Activated CD8-positive, alpha-beta memory T cell treated with anti-CD3 and anti-CD28 coated beads for 36 hours (primary cell): Measurements from ENCODE around the gene PRDX1. TPM values are rescaled to one million over a fixed set of nuclear protein-coding genes. Genes with fewer than 3 reads are reported as not detected.
"Not testable (repeated sequence)": the region's sequence is repeated elsewhere in the genome, so short reads cannot be mapped to it uniquely, and the experiment has no call there.

Source experiments
- CTCF ChIA-PET: fragments of 350-600 bp; sonication (Branson Sonifier 250); formaldehyde crosslinking; loops from one replicate; lab custom pipeline; 2021; ENCODE audit warnings: antibody characterized with exemption; lab: Charles Lee
- POLR2A ChIA-PET: fragments of 350-600 bp; sonication (Branson Sonifier 250); formaldehyde crosslinking; loops from one replicate; lab custom pipeline; 2021; ENCODE audit warnings: antibody characterized with exemption; lab: Charles Lee
- total RNA-seq, 2 experiments: library from RNA; stranded (reverse); gene quantifications; one replicate each; pipeline ENCODE4 v1.2.3, GENCODE V29; 2021

PRDX1 gene
- total RNA-seq, 2 experiments from 2014 or later, result 778 to 788 TPM

GRCh38 chr1:45544530-45544929 is 22.8 kb upstream of the PRDX1 start:
- POLR2A ChIA-PET, result interaction anchor here (1.1 to 3.3 kb wide), 3 partner anchors 9 to 44 kb away, joined by 3 to 20 read pairs (median 4); partner anchors contain the start of genes CCDC163, MMACHC and PRDX1
- CTCF ChIA-PET, result interaction anchor here (0.6 to 2.5 kb wide), 4 partner anchors 23 to 493 kb away, joined by 3 to 14 read pairs (median 4); partner anchors contain the start of genes CCDC163, MMACHC and PRDX1

- CTCF ChIA-PET, result interaction anchor here (0.6 to 2.5 kb wide), 5 partner anchors 22 to 494 kb away, joined by 3 to 14 read pairs (median 3); partner anchors contain the start of genes CCDC163, MMACHC and PRDX1
- POLR2A ChIA-PET, result interaction anchor here (1.1 to 3.3 kb wide), 3 partner anchors 10 to 44 kb away, joined by 3 to 20 read pairs (median 4); partner anchors contain the start of genes CCDC163, MMACHC and PRDX1
These were observed 22.1 kb upstream of the PRDX1 start for GRCh38 chr1:45543581-45544417.

GRCh38 chr1:45542591-45542990 is 20.9 kb upstream of the PRDX1 start:
- ChIA-PET POLR2A (interaction anchor here (0.7 to 3.3 kb wide), 3 partner anchors 21 to 144 kb away, joined by 3 to 20 read pairs (median 10); partner anchors contain the start of genes GPBP1L1 and PRDX1), CTCF (interaction anchor here (2.5 kb wide), 1 partner anchor 21 kb away, joined by 14 read pairs; the partner anchor contains the start of gene PRDX1)

DNA sequence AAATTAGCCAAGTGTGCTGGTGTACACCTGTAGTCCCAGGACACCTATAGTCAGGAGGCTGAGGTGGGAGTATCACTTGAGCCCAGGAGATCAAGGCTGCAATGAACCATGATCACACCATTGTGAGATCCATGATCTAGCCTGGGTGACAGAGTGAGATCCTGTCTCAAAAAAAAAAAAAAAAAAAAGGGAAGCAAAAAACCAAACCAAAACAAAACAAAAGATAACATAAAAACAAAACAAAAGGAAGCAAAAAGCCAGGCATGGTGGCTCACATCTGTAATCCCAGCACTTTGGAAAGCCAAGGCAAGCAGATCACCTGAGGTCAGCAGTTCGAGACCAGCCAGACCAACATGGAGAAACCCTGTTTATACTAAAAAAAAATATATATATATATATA is 19.5 kb upstream of the PRDX1 start:
- CTCF ChIA-PET, result interaction anchor here (1.1 kb wide), 1 partner anchor 8 kb away, joined by 7 read pairs; no protein-coding TSS in a partner anchor
- POLR2A ChIA-PET, result no interaction called here

- POLR2A ChIA-PET, result interaction anchor here (0.9 kb wide), 1 partner anchor 15 kb away, joined by 3 read pairs; the partner anchor contains the start of gene PRDX1
These were observed 15.2 kb upstream of the PRDX1 start for GRCh38 chr1:45536886-45537285.

GRCh38 chr1:45535988-45536766 is 14.5 kb upstream of the PRDX1 start:
- ChIA-PET POLR2A (interaction anchor here (0.9 kb wide), 1 partner anchor 15 kb away, joined by 3 read pairs; the partner anchor contains the start of gene PRDX1), CTCF (interaction anchor here (0.5 kb wide), 1 partner anchor 9 kb away, joined by 3 read pairs; no protein-coding TSS in a partner anchor)

More at GRCh38 chr1:45536886-45537285, 15.2 kb upstream of the PRDX1 start:
- CTCF ChIA-PET, result no interaction called here

- POLR2A ChIA-PET, result interaction anchor here (0.6 kb wide), 1 partner anchor 18 kb away, joined by 9 read pairs; no protein-coding TSS in a partner anchor
- CTCF ChIA-PET, result interaction anchor here (0.6 kb wide), 1 partner anchor 18 kb away, joined by 3 read pairs; no protein-coding TSS in a partner anchor
These were observed 10.2 kb upstream of the PRDX1 start for GRCh38 chr1:45531873-45532272.

GRCh38 chr1:45530632-45531135 is 9.0 kb upstream of the PRDX1 start:
- CTCF ChIA-PET, result interaction anchor here (0.5 to 1.0 kb wide), 3 partner anchors 16 to 125 kb away, joined by 3 to 4 read pairs (median 3); no protein-coding TSS in a partner anchor
- POLR2A ChIA-PET, result interaction anchor here (0.6 to 1.1 kb wide), 3 partner anchors 9 to 152 kb away, joined by 3 to 7 read pairs (median 5); partner anchors contain the start of gene PRDX1

DNA sequence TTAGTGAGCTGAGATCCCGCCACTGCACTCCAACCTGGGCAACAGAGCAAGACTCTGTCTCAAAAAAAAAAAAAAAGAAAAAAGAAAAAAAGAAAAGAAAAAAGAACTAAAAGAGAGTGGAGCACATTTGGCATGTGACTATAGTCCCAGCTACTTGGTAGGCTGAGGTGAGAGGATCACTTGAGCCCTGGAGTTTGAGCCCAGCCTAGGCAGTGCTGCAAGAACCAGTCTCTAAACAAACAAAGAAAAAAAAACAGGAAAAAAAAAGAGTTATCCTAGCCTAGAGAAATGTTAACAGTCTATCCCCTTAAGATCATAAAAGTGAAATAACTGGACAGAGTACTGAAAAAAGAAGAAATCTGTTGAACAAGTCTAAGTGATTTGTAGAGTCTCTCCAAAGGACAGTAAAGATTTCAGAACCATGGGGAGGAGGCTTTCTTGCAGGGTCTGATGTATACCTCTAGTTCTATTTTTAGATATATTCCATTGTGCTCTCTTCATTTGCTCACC is 4.5 kb upstream of the PRDX1 start:
- CTCF ChIA-PET, result interaction anchor here (0.6 kb wide), 1 partner anchor 88 kb away, joined by 4 read pairs; no protein-coding TSS in a partner anchor
- POLR2A ChIA-PET, result no interaction called here

DNA sequence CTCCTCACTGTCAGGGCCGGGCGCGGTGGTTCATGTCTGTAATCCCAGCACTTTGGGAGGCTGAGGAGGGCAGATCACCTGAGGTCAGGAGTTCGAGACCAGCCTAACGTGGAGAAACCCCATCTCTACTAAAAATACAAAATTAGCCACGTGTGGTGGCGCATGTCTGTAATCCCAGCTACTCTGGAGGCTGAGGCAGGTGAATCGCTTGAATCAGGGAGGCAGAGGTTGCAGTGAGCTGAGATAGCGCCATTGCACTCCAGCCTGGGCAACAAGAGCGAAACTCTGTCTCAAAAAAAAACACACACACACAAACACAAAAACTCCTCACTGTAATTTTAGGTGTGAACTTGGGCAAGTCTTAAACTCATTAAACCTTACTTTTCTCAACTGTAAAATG is 2.3 kb upstream of the PRDX1 start:
- CTCF ChIA-PET, POLR2A ChIA-PET: not testable (repeated sequence)

GRCh38 chr1:45523516-45523915 is 1.8 kb upstream of the PRDX1 start:
- CTCF ChIA-PET, result interaction anchor here (3.1 kb wide), 1 partner anchor 20 kb away, joined by 14 read pairs; no protein-coding TSS in a partner anchor
- POLR2A ChIA-PET, result not testable (repeated sequence)

- ChIA-PET CTCF (interaction anchor here (1.0 to 3.1 kb wide), 7 partner anchors 9 to 56 kb away, joined by 3 to 14 read pairs (median 6); partner anchors contain the start of genes CCDC163, MMACHC and TESK2), POLR2A (interaction anchor here (0.6 to 2.7 kb wide), 17 partner anchors 8 to 540 kb away, joined by 3 to 33 read pairs (median 6); partner anchors contain the start of genes AKR1A1, CCDC163, GPBP1L1 and HPDL)
These were observed 830 bp upstream of the PRDX1 start for GRCh38 chr1:45522324-45523104.

GRCh38 chr1:45519774-45520173 is 1.9 kb downstream of the PRDX1 start:
- POLR2A ChIA-PET, result interaction anchor here (1.0 to 2.7 kb wide), 2 partner anchors 31 to 167 kb away, joined by 5 to 33 read pairs; partner anchors contain the start of gene AKR1A1
- CTCF ChIA-PET, result not testable (repeated sequence)

- POLR2A ChIA-PET, result interaction anchor here (0.8 to 0.9 kb wide), 2 partner anchors 64 to 91 kb away, joined by 3 to 6 read pairs; no protein-coding TSS in a partner anchor
- CTCF ChIA-PET, result no interaction called here
These were observed 2.8 kb downstream of the PRDX1 start for GRCh38 chr1:45518910-45519309.

DNA sequence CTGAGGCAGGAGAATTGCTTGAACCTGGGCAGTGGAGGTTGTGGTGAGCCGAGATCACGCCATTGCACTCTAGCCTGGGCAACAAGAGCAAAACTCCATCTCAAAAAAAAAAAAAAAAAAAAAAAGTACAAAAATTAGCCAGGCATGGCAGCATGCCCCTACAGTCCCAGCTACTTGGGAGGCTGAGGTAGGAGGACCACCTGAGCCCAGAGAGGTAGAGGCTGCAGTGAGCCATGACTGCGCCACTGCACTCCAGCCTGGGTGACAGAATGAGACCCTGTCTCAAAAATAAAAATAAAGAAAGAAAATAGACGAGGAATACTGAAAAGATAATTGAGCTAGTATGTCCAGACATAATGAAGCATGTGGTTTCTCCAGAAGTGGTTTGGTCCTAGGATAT is 3.3 kb downstream of the PRDX1 start:
- POLR2A ChIA-PET, result interaction anchor here (0.8 to 0.9 kb wide), 2 partner anchors 64 to 91 kb away, joined by 3 to 6 read pairs; no protein-coding TSS in a partner anchor
- CTCF ChIA-PET, result not testable (repeated sequence)

DNA sequence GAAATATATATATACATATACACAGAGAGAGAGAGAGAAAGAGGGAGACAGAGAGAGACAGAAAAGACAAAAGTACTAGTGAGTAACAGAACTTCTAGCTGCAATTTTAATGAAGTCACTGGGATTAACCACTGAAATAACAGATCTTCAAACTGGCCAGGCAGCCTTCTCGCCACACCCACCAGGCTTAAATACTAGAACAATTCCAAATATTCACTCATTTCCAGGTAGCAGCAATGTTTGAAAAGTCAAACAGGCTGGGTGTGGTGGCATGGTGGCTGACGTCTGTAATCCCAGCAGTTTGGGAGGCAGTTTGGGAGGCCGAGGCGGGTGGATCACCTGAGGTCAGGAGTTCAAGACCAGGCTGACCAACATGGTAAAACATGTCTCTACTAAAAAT is 5.2 kb downstream of the PRDX1 start:
- ChIA-PET POLR2A (no interaction called here), CTCF (interaction anchor here (0.8 to 1.6 kb wide), 2 partner anchors 34 to 54 kb away, joined by 3 read pairs; partner anchors contain the start of gene AKR1A1)

GRCh38 chr1:45516036-45516435 is 5.6 kb downstream of the PRDX1 start:
- CTCF ChIA-PET, result interaction anchor here (0.8 kb wide), 2 partner anchors 35 to 54 kb away, joined by 3 to 4 read pairs; partner anchors contain the start of gene AKR1A1

More at GRCh38 chr1:45516036-45516435, 5.6 kb downstream of the PRDX1 start:
- POLR2A ChIA-PET, result no interaction called here
